ENCODE measurements around the gene IRAK3. TPM values are rescaled to one million over a fixed set of nuclear protein-coding genes. Genes with fewer than 3 reads are reported as not detected.
A peak's percentile ranks its signal among the peaks of the same experiment; 100 is the strongest.

Gene IRAK3
- total and polyA plus RNA-seq, 2 donors (not counting 1 experiment from before 2014, with no cell fraction given) = 3.9 to 4.3 TPM

DNA sequence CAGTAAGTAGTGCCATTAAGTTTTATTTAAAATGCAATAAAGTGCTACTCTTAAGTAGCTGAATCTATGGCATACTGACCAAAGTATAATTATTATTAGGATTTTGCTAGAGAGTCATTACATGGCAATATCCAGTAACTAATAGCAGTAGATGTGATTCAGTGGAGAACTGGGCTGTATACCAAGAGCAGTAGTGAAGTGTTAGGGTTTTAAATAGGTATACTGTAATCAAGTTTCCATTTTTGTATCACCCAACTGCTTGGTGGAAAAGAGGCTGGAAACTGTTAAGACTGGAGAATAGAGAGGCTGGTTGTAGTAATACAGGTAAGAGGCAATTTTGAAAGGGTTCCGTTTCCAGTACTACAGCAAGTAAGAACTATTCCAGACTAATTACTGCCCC is 45.1 kb upstream of the IRAK3 start:
- no peak overlapping the region for H2AFZ ChIP-seq (ENCODE audit: insufficient read depth, low read depth, low read length, poor library complexity, severe bottlenecking)
- H3K27me3 ChIP-seq (replicated peaks in 1 of 4; ENCODE audit: control extremely low read depth in 1 of 4, control insufficient read depth in 3 of 4, insufficient read depth in 4 of 4, low read length in 3 of 4) = no peaks in the 10 kb centered on the region
- no peak overlapping the region for H3K4me3 ChIP-seq (ENCODE audit: control extremely low read depth in 1 of 5, extremely low read depth in 1 of 5, insufficient read depth in 1 of 5, low read depth in 2 of 5, low read length in 4 of 5)
- ChIA-PET POLR2A (no interaction called here), CTCF (interaction anchor here (0.5 kb wide), 1 partner anchor 70 kb away, joined by 4 read pairs; no protein-coding TSS in a partner anchor)
- peaks cover 18 to 71% of the 10 kb centered on the region in 2 experiments for H3K36me3 ChIP-seq (replicated peaks in 1 of 2; ENCODE audit: control extremely low read depth in 1 of 2, control insufficient read depth in 1 of 2, extremely low read depth in 1 of 2, insufficient read depth in 2 of 2, low read length in 1 of 2)
- H3K4me3 Mint-ChIP-seq = no peak overlapping the region
- ATAC-seq (ENCODE audit: low read depth) (no peak), DNase-seq (no peak)
- H4K20me1 ChIP-seq (ENCODE audit: control insufficient read depth, insufficient read depth, low read length, poor library complexity, severe bottlenecking) = peaks cover 29% of the 10 kb centered on the region
- H3K79me2 ChIP-seq (ENCODE audit: control insufficient read depth, insufficient read depth, low read length) = peaks cover 29% of the 10 kb centered on the region
- no peak overlapping the region for H3K9ac ChIP-seq (ENCODE audit: low read length)
- no peaks in the 10 kb centered on the region for H3K27me3 Mint-ChIP-seq
- intact Hi-C loops (cut with micrococcal nuclease) = loop anchor here (10.0 kb wide), 1 partner anchor 551 kb away; no protein-coding TSS in a partner anchor
- peak overlapping the region in 1 of 2 donors; percentile 71 for H3K27ac ChIP-seq (ENCODE audit: low read length in 2 of 2)
- H3K9me3 ChIP-seq (ENCODE audit: control extremely low read depth in 1 of 3, control insufficient read depth in 2 of 3, insufficient read depth in 1 of 3, low read length in 2 of 3) = peaks cover 3 to 19% (median 3%) of the 10 kb centered on the region in 3 donors
- WGBS (ENCODE audit: insufficient coverage) = no CpG with 5 or more reads among the region's 1 CpG
- no peak for TF ChIP-seq EZH2 (IDR thresholded peaks at IDR 0.05; ENCODE audit: borderline replicate concordance, insufficient read depth, low read depth, low read length, poor library complexity, severe bottlenecking)
- TF ChIP-seq, protein P1, sequence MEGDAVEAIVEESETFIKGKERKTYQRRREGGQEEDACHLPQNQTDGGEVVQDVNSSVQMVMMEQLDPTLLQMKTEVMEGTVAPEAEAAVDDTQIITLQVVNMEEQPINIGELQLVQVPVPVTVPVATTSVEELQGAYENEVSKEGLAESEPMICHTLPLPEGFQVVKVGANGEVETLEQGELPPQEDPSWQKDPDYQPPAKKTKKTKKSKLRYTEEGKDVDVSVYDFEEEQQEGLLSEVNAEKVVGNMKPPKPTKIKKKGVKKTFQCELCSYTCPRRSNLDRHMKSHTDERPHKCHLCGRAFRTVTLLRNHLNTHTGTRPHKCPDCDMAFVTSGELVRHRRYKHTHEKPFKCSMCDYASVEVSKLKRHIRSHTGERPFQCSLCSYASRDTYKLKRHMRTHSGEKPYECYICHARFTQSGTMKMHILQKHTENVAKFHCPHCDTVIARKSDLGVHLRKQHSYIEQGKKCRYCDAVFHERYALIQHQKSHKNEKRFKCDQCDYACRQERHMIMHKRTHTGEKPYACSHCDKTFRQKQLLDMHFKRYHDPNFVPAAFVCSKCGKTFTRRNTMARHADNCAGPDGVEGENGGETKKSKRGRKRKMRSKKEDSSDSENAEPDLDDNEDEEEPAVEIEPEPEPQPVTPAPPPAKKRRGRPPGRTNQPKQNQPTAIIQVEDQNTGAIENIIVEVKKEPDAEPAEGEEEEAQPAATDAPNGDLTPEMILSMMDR (IDR thresholded peaks at IDR 0.05) = no peak
- peaks cover 17% of the 10 kb centered on the region for H3K4me1 Mint-ChIP-seq
- H3K27ac Mint-ChIP-seq = no peak overlapping the region
- no peak overlapping the region for H3K4me2 ChIP-seq (replicated peaks; ENCODE audit: low read depth, low read length, poor library complexity, severe bottlenecking)
- peaks cover 5 to 17% of the 10 kb centered on the region in 2 donors for H3K4me1 ChIP-seq (ENCODE audit: control insufficient read depth in 2 of 2, insufficient read depth in 2 of 2, low read length in 2 of 2)
- peaks cover 6% of the 10 kb centered on the region for H3K9me3 Mint-ChIP-seq (ENCODE audit: insufficient read depth)

Data from B cell (primary cell).